Lower leg skin (tissue), 4 donors: Measurements from ENCODE around the gene SNRPA. TPM values are rescaled to one million over a fixed set of nuclear protein-coding genes. Genes with fewer than 3 reads are reported as not detected.

Experiments
- DNase-seq, 2 donors: peaks; one replicate each; pipeline ENCODE4 v3.0.0-alpha.2; 2019; ENCODE audit warnings: low spot score in 2 of 2
- H3K4me3 ChIP-seq: fragments of 200-600 bp; sonication (generic); 2 replicates; pipeline ENCODE4 v1.5.1; 2017; ENCODE audit warnings: mild to moderate bottlenecking, low read depth; ENCODE audit not compliant: poor library complexity, severe bottlenecking
- CTCF ChIP-seq, 3 donors: fragments of 450-650 bp; IDR thresholded peaks; one replicate each; pipeline ENCODE4 v1.5.1; 2016; ENCODE audit warnings: antibody characterized with exemption in 3 of 3, mild to moderate bottlenecking in 3 of 3, moderate library complexity in 2 of 3
- POLR2A ChIP-seq, 2 donors: fragments of 450-650 bp; IDR thresholded peaks; one replicate each; pipeline ENCODE4 v1.6.1; 2016 to 2017; ENCODE audit warnings: antibody characterized with exemption in 2 of 2, mild to moderate bottlenecking in 1 of 2, moderate library complexity in 1 of 2
- WGBS, 2 donors: methylation state at CpG; one replicate each; pipeline ENCODE4 v1.1.5; 2018; 5-methylcytosine and 5-hydroxymethylcytosine counted together
- intact Hi-C: fragments of 100-400 bp; cut with DNase I; formaldehyde crosslinking; loops from one replicate; pipeline ENCODE4 v1.15.0; 2023; ENCODE audit warnings: low total_unique reads
- total RNA-seq, 4 donors: library from RNA; depleted of rRNA; stranded (reverse); fragments of >200 nt; gene quantifications; one replicate each; pipeline ENCODE4 v1.1.0, GENCODE V29; 2016

Gene SNRPA
- total RNA-seq, 4 donors from 2014 or later: 18.0 to 52.4 (median 44.9) TPM

- TF ChIP-seq POLR2A (IDR thresholded peaks at IDR 0.05) (no peak), CTCF (IDR thresholded peaks at IDR 0.05) (no peak)
- peak; percentile 93 to 99 for DNase-seq
- 2 to 4% methylated on average over 28 to 31 of the region's 31 CpGs for WGBS, 2 donors
- intact Hi-C loops: no loop called here
- H3K4me3 ChIP-seq: peak overlapping the region; percentile 27
Observed at GRCh38 chr19:40714441-40715299, 36.3 kb upstream of the SNRPA start.

GRCh38 chr19:40716031-40716481 lies 34.9 kb upstream of the SNRPA start:
- TF ChIP-seq POLR2A (IDR thresholded peaks at IDR 0.05): no peak
- no peak for TF ChIP-seq CTCF (IDR thresholded peaks at IDR 0.05)
- WGBS, 2 donors: 0 to 5% methylated on average over 8 of the region's 8 CpGs
- H3K4me3 ChIP-seq: peak overlapping the region; percentile 23
- intact Hi-C loops: no loop called here
- DNase-seq: peak in 1 of 2 donors; percentile 76

- peak in 1 of 2 donors; percentile 17 for TF ChIP-seq POLR2A (IDR thresholded peaks at IDR 0.05)
- TF ChIP-seq CTCF (IDR thresholded peaks at IDR 0.05): no peak
- H3K4me3 ChIP-seq: peak within 1 kb of the TSS; percentile 79
- peak; percentile 99 to 100 for DNase-seq
- 0 to 1% methylated on average over 53 to 57 of the region's 76 CpGs for WGBS, 2 donors
- intact Hi-C loops: no loop called here
Observed at GRCh38 chr19:40716482-40717324, 34.3 kb upstream of the SNRPA start, which contains the start of the genes COQ8B and ITPKC. Gene COQ8B, minus strand, starts transcription at chr19:40716886. Its CDS starts 2,254 bp downstream, at chr19:40714632. Gene ITPKC, plus strand, starts transcription at chr19:40717112. Its CDS starts 24 bp downstream, at chr19:40717136.

- DNase-seq: peak; percentile 49 to 92
- intact Hi-C loops: no loop called here
- peak overlapping the region; percentile 79 for H3K4me3 ChIP-seq
- no peak for TF ChIP-seq CTCF (IDR thresholded peaks at IDR 0.05)
- no peak for TF ChIP-seq POLR2A (IDR thresholded peaks at IDR 0.05)
- WGBS, 2 donors: 0 to 2% methylated on average over 6 to 17 of the region's 20 CpGs
Observed at GRCh38 chr19:40717325-40717879, 33.6 kb upstream of the SNRPA start.

- peak overlapping the region; percentile 79 for H3K4me3 ChIP-seq
- DNase-seq: peak; percentile 59 to 90
- intact Hi-C loops: no loop called here
- TF ChIP-seq POLR2A (IDR thresholded peaks at IDR 0.05) (no peak), CTCF (IDR thresholded peaks at IDR 0.05) (no peak)
- 15 to 33% methylated on average over 18 to 20 of the region's 20 CpGs for WGBS, 2 donors
Observed at GRCh38 chr19:40717880-40718773, 32.9 kb upstream of the SNRPA start.
